HepG2 (cell line): ENCODE results near the gene ENDOU. TPM values are rescaled to one million over a fixed set of nuclear protein-coding genes. Genes with fewer than 3 reads are reported as not detected.

ENCODE experiments used
- ATAC-seq: fragments of 200-7000 bp; cut with Tn5 transposase; 3 replicates; pipeline ENCODE4 v1.9.1; 2020; ENCODE audit warnings: mild to moderate bottlenecking, moderate library complexity
- BruUV-seq: library from RNA; stranded (reverse); fragments of 400-500 nt; replicated peaks from 2 replicates; lab custom pipeline; 2021; lab: Mats Ljungman, UMichigan
- CTCF ChIA-PET: fragments of 300-600 bp; formaldehyde crosslinking; extraction: SDS; loops from one replicate; lab custom pipeline; 2021; ENCODE audit warnings: low total read pairs, inconsistent platforms, low intra/inter-chr PET ratio; lab: Yijun Ruan, JAX
- POLR2A ChIA-PET: fragments of 350-600 bp; sonication (Branson Sonifier 250); formaldehyde crosslinking; loops from one replicate; lab custom pipeline; 2020; ENCODE audit warnings: antibody characterized with exemption, inconsistent platforms; lab: Yijun Ruan, JAX
- DNase-seq: peaks from one replicate; pipeline ENCODE4 v3.0.0-alpha.2; 2015; ENCODE audit warnings: low spot score
- FAIRE-seq: peaks from 3 replicates; lab custom pipeline; 2011; peaks lifted over from hg19 to GRCh38; lab: Jason Lieb, UNC
- H2AFZ ChIP-seq: one replicate; pipeline ENCODE4 v1.6.1; 2011; ENCODE audit warnings: low read length, inconsistent platforms
- H3K27ac ChIP-seq: fragments of 300-600 bp; 3 replicates; pipeline ENCODE4 v1.8.0; 2011; ENCODE audit warnings: mixed run types, mild to moderate bottlenecking, mixed read lengths, low read length, inconsistent platforms; ENCODE audit not compliant: insufficient read depth; ENCODE audit errors: extremely low read length
- H3K27me3 ChIP-seq, 2 experiments: fragments of 200-600 bp in 1 of 2; 2 replicates in 1 of 2; 3 replicates in 1 of 2; pipeline versions ENCODE4 v1.6.0 to v1.8.0; 2011; ENCODE audit warnings: low read length in 2 of 2, mild to moderate bottlenecking in 2 of 2, moderate library complexity in 2 of 2, inconsistent platforms in 1 of 2; ENCODE audit not compliant: insufficient read depth in 2 of 2, control insufficient read depth in 1 of 2
- H3K36me3 ChIP-seq, 2 experiments: fragments of 200-600 bp in 1 of 2; replicated peaks in 1 of 2; 2 replicates in 1 of 2; 3 replicates in 1 of 2; pipeline versions ENCODE4 v1.5.1 to v1.8.0; 2011; ENCODE audit warnings: low read length in 2 of 2, inconsistent platforms in 1 of 2; ENCODE audit not compliant: insufficient read depth in 2 of 2, control insufficient read depth in 1 of 2
- H3K4me1 ChIP-seq: 2 replicates; pipeline ENCODE4 v1.5.1; 2012; ENCODE audit warnings: low read length, inconsistent platforms; ENCODE audit not compliant: insufficient read depth
- H3K4me2 ChIP-seq: 2 replicates; pipeline ENCODE4 v1.6.0; 2011; ENCODE audit warnings: low read depth, low read length, inconsistent platforms
- H3K4me3 ChIP-seq, 3 experiments: fragments of 200-600 bp in 1 of 3; sonication (generic), shearing (Covaris generic) in 1 of 3; replicated peaks in 1 of 3; 2 replicates each; pipeline ENCODE4 v1.5.1; 2011 to 2016; ENCODE audit warnings: low read length in 3 of 3, inconsistent platforms in 2 of 3, low read depth in 2 of 3, mild to moderate bottlenecking in 2 of 3, control low read depth in 1 of 3, mixed read lengths in 1 of 3; ENCODE audit not compliant: insufficient read depth in 1 of 3
- H3K79me2 ChIP-seq: one replicate; pipeline ENCODE4 v1.6.1; 2011; ENCODE audit warnings: low read length, inconsistent platforms; ENCODE audit not compliant: insufficient read depth
- H3K9ac ChIP-seq: 2 replicates; pipeline ENCODE4 v1.6.0; 2011; ENCODE audit warnings: mild to moderate bottlenecking, low read depth, low read length, inconsistent platforms; ENCODE audit not compliant: insufficient read depth
- H3K9me3 ChIP-seq: 2 replicates; pipeline ENCODE4 v1.5.1; 2012; ENCODE audit warnings: mild to moderate bottlenecking, low read length
- H4K20me1 ChIP-seq: 2 replicates; pipeline ENCODE4 v1.6.0; 2011; ENCODE audit warnings: inconsistent platforms, mild to moderate bottlenecking, low read length, moderate library complexity; ENCODE audit not compliant: insufficient read depth
- HOXD1 ChIP-seq: sonication (generic); formaldehyde crosslinking; IDR thresholded peaks from 2 replicates; pipeline ENCODE4 v1.5.0; 2020; ENCODE audit warnings: missing genetic modification reagents
- MAFF ChIP-seq: IDR thresholded peaks from 2 replicates; pipeline ENCODE4 v1.6.1; 2011; ENCODE audit warnings: low read depth, low read length, improper control_type of control experiment
- MAFK ChIP-seq, 2 experiments: IDR thresholded peaks in 1 of 2; conservative IDR thresholded peaks in 1 of 2; 2 replicates each; pipeline ENCODE4 v1.6.1; 2011; ENCODE audit warnings: improper control_type of control experiment in 2 of 2, low read length in 2 of 2
- RAD21 ChIP-seq: fragments of 450-650 bp; formaldehyde crosslinking; IDR thresholded peaks from 2 replicates; pipeline ENCODE4 v1.5.0; 2020; ENCODE audit warnings: mild to moderate bottlenecking
- SMC3 ChIP-seq: IDR thresholded peaks from 2 replicates; pipeline ENCODE4 v1.6.1; 2011; ENCODE audit warnings: low read length, improper control_type of control experiment
- STAG1 ChIP-seq: sonication (generic); formaldehyde crosslinking; IDR thresholded peaks from 2 replicates; pipeline ENCODE4 v1.4.0; 2020; ENCODE audit warnings: missing genetic modification reagents
- TEAD3 ChIP-seq: optimal IDR thresholded peaks from 2 replicates; pipeline ENCODE3; 2016; ENCODE audit warnings: borderline replicate concordance
- ZFP1 ChIP-seq: IDR thresholded peaks from 2 replicates; pipeline ENCODE4 v1.6.1; 2016
- ZMAT5 ChIP-seq: sonication (generic); formaldehyde crosslinking; IDR thresholded peaks from 2 replicates; pipeline ENCODE4 v1.5.0; 2020; ENCODE audit warnings: mild to moderate bottlenecking, low read depth, missing genetic modification reagents, borderline replicate concordance
- ZNF224 ChIP-seq: sonication (generic); formaldehyde crosslinking; IDR thresholded peaks from 2 replicates; pipeline ENCODE4 v1.5.0; 2020; ENCODE audit warnings: mild to moderate bottlenecking, missing genetic modification reagents
- ZNF232 ChIP-seq: sonication (generic); formaldehyde crosslinking; IDR thresholded peaks from 2 replicates; pipeline ENCODE4 v1.4.0; 2020; ENCODE audit warnings: missing genetic modification reagents, borderline replicate concordance
- ZNF275 ChIP-seq: sonication (generic); formaldehyde crosslinking; IDR thresholded peaks from 2 replicates; pipeline ENCODE4 v1.8.0; 2022; ENCODE audit warnings: missing genetic modification reagents, mild to moderate bottlenecking, inconsistent platforms, borderline replicate concordance
- ZNF343 ChIP-seq: sonication (generic); formaldehyde crosslinking; IDR thresholded peaks from 2 replicates; pipeline ENCODE4 v1.4.0; 2020; ENCODE audit warnings: mild to moderate bottlenecking, missing genetic modification reagents
- ZNF570 ChIP-seq: sonication (generic); formaldehyde crosslinking; IDR thresholded peaks from 2 replicates; pipeline ENCODE4 v1.4.0; 2020; ENCODE audit warnings: mild to moderate bottlenecking, missing genetic modification reagents, borderline replicate concordance
- WGBS: methylation state at CpG from one replicate; pipeline ENCODE4 v1.1.6; 2017; ENCODE audit warnings: low lambda C conversion rate; 5-methylcytosine and 5-hydroxymethylcytosine counted together
- in situ Hi-C: cut with HindIII; loops from 2 replicates; pipeline ENCODE4 v1.10.0; 2017; ENCODE audit warnings: low pct_unique_long_range_greater_than_20kb; ENCODE audit not compliant: extremely low pct_ligation_motif_present
- intact Hi-C: fragments of 100-400 bp; cut with micrococcal nuclease; formaldehyde crosslinking; loops from one replicate; pipeline ENCODE4 v1.10.0; 2022; ENCODE audit not compliant: unreplicated experiment
- polyA plus RNA-seq, 8 experiments: library from polyadenylated mRNA; depleted of rRNA in 3 of 8; stranded (reverse) in 7 of 8; unstranded in 1 of 8; fragments of >200 nt; fragmentation: Illumina TruSeq in 4 of 8; extraction: Trizol in 4 of 8; gene quantifications; 2 replicates each; pipeline versions ENCODE4 v1.2.1 to v1.2.3, GENCODE V29; 2011 to 2016; ENCODE audit warnings: low read depth in 4 of 8, missing spikeins in 1 of 8, mixed read lengths in 1 of 8; ENCODE audit not compliant: insufficient read depth in 1 of 8
- total RNA-seq, 5 experiments: library from RNA; depleted of rRNA; stranded (reverse); fragments of >200 nt; fragmentation: Illumina TruSeq; extraction: Trizol; gene quantifications; 2 replicates each; pipeline ENCODE4 v1.2.3, GENCODE V29; 2016; ENCODE audit warnings: low read depth in 1 of 5
- TF ChIP-seq, protein P1 (sequence below): sonication (generic); formaldehyde crosslinking; IDR thresholded peaks from 2 replicates; pipeline ENCODE4 v1.5.0; 2020; ENCODE audit warnings: mild to moderate bottlenecking, missing genetic modification reagents, moderate library complexity

The ENDOU gene
- total and polyA plus RNA-seq, 2 of the 13 experiments (the other 11 are each of a cell fraction or from before 2014, with no cell fraction given) = not detected

DNA sequence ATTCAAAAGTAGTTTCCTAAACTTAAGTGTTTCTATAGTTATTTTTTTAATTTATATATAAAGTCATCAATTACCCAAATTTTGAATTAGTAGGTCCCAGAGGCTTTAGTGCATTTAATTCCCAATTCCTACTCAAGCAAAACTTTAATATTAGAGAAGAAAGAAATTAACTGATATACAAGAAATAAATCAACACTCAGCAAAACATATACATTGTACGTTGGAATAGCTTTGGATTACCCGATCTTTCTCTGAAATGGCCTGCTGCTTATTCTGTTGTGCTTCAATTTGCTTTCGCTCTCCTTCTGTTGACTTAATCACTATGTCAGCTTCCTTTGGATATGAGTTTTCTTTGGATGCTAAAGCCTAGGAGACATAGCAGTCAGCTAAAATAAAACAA, 37.7 kb downstream of the ENDOU start:
- FAIRE-seq = no peak
- TF ChIP-seq ZNF343 (CRISPR knock-in tag) (no peak), ZNF570 (CRISPR knock-in tag) (no peak), MAFK (conservative IDR thresholded peaks at IDR 0.05 in 1 of 2, IDR thresholded peaks at IDR 0.05 in 1 of 2; ENCODE audit: low read length in 2 of 2) (peak in 1 of 2 experiments; percentile 54; a peak in 2 of 4 replicates), MAFF (peak; percentile 10; the same call in 1 of the 2 replicates), ZNF232 (CRISPR knock-in tag) (no peak), ZNF224 (CRISPR knock-in tag) (no peak)
- intact Hi-C loops = loop anchor here (2.0 to 5.0 kb wide), 2 partner anchors 141 to 655 kb away; no protein-coding TSS in a partner anchor
- Histone ChIP-seq H3K9ac (no peak overlapping the region), H3K27ac (no peak overlapping the region), H3K79me2 (no peaks in the 10 kb centered on the region), H3K4me1 (no peaks in the 10 kb centered on the region), H2AFZ (no peak overlapping the region), H3K27me3 (no peaks in the 10 kb centered on the region), H3K4me3 (no peak overlapping the region), H3K36me3 (peaks cover 0 to 29% of the 10 kb centered on the region in 2 experiments; a peak in 2 of 5 replicates), H3K9me3 (no peaks in the 10 kb centered on the region), H3K4me2 (no peak overlapping the region), H4K20me1 (no peaks in the 10 kb centered on the region)
- WGBS = 85% methylated on average over 3 of the region's 3 CpGs
- ATAC-seq = no peak
- DNase-seq = no peak
- ChIA-PET POLR2A (no interaction called here), CTCF (interaction anchor here (2.8 kb wide), 1 partner anchor 36 kb away, joined by 28 read pairs; no protein-coding TSS in a partner anchor)
- in situ Hi-C loops = loop anchor here (5.0 kb wide), 1 partner anchor 35 kb away; no protein-coding TSS in a partner anchor
- BruUV-seq = no TSS peak

GRCh38 chr12:47686645-47687240, 38.5 kb downstream of the ENDOU start:
- H3K4me2 ChIP-seq = no peak overlapping the region
- POLR2A ChIA-PET = no interaction called here
- H3K27me3 ChIP-seq = no peaks in the 10 kb centered on the region
- H4K20me1 ChIP-seq = no peaks in the 10 kb centered on the region
- peak; percentile 56 for FAIRE-seq
- no peak overlapping the region for H2AFZ ChIP-seq
- ATAC-seq = peak; percentile 57; the same call in 2 of the 3 replicates
- in situ Hi-C loops (loop anchor here (5.0 kb wide), 1 partner anchor 34 kb away; no protein-coding TSS in a partner anchor), intact Hi-C loops (loop anchor here (1.0 to 5.0 kb wide), 3 partner anchors 35 to 654 kb away; no protein-coding TSS in a partner anchor)
- no peak overlapping the region for H3K4me3 ChIP-seq
- H3K4me1 ChIP-seq = no peaks in the 10 kb centered on the region
- DNase-seq = peak; percentile 25
- peaks cover 0 to 30% of the 10 kb centered on the region in 2 experiments; a peak in 3 of 5 replicates for H3K36me3 ChIP-seq
- CTCF ChIA-PET = interaction anchor here (1.0 to 2.8 kb wide), 2 partner anchors 35 to 654 kb away, joined by 3 to 28 read pairs; no protein-coding TSS in a partner anchor
- no peaks in the 10 kb centered on the region for H3K79me2 ChIP-seq
- WGBS = 80% methylated on average over 4 of the region's 4 CpGs
- BruUV-seq = no TSS peak
- H3K27ac ChIP-seq = no peak overlapping the region
- H3K9ac ChIP-seq = no peak overlapping the region
- H3K9me3 ChIP-seq = no peaks in the 10 kb centered on the region
- TF ChIP-seq TEAD3 (no peak), STAG1 (CRISPR knock-in tag) (peak; percentile 72), HOXD1 (CRISPR knock-in tag) (no peak), ZFP1 (CRISPR knock-in tag) (no peak), ZNF275 (CRISPR knock-in tag) (no peak), ZMAT5 (CRISPR knock-in tag) (no peak), RAD21 (CRISPR knock-in tag) (peak; percentile 63; the same call in 1 of the 2 replicates), SMC3 (peak; percentile 75; the same call in 1 of the 2 replicates)
- TF ChIP-seq, protein P1, sequence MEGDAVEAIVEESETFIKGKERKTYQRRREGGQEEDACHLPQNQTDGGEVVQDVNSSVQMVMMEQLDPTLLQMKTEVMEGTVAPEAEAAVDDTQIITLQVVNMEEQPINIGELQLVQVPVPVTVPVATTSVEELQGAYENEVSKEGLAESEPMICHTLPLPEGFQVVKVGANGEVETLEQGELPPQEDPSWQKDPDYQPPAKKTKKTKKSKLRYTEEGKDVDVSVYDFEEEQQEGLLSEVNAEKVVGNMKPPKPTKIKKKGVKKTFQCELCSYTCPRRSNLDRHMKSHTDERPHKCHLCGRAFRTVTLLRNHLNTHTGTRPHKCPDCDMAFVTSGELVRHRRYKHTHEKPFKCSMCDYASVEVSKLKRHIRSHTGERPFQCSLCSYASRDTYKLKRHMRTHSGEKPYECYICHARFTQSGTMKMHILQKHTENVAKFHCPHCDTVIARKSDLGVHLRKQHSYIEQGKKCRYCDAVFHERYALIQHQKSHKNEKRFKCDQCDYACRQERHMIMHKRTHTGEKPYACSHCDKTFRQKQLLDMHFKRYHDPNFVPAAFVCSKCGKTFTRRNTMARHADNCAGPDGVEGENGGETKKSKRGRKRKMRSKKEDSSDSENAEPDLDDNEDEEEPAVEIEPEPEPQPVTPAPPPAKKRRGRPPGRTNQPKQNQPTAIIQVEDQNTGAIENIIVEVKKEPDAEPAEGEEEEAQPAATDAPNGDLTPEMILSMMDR = peak; percentile 64
